Ureter (tissue), 1 donor: Measurements from ENCODE around the gene PPFIA3. TPM values are rescaled to one million over a fixed set of nuclear protein-coding genes. Genes with fewer than 3 reads are reported as not detected.
"Not testable (repeated sequence)": the region's sequence is repeated elsewhere in the genome, so short reads cannot be mapped to it uniquely, and the experiment has no call there.

Experiments
- DNase-seq: peaks from one replicate; pipeline ENCODE4 v3.0.0-alpha.2; 2020; ENCODE audit warnings: low spot score
- total RNA-seq: library from RNA; stranded (reverse); gene quantifications from one replicate; pipeline ENCODE4 v1.2.4, GENCODE V29; 2023
- donor health status: DM: yes; HTN: yes; CAD: no.

The PPFIA3 gene
- total RNA-seq, 1 donor from 2014 or later: 9.0 TPM

- DNase-seq: no peak
Observed at GRCh38 chr19:49103331-49104085, 15.8 kb upstream of the PPFIA3 start.

GRCh38 chr19:49104229-49104864, 15.0 kb upstream of the PPFIA3 start:
- no peak for DNase-seq

- DNase-seq: no peak
Observed at GRCh38 chr19:49106648-49107135, 12.7 kb upstream of the PPFIA3 start.

GRCh38 chr19:49107625-49108459, 11.5 kb upstream of the PPFIA3 start:
- DNase-seq: no peak

GRCh38 chr19:49109051-49109450, 10.3 kb upstream of the PPFIA3 start:
- no peak for DNase-seq

- DNase-seq: no peak
Observed at GRCh38 chr19:49109569-49110233, 9.6 kb upstream of the PPFIA3 start.

GRCh38 chr19:49110567-49110966, 8.8 kb upstream of the PPFIA3 start:
- DNase-seq: no peak

- no peak for DNase-seq
Observed at GRCh38 chr19:49111218-49111998, 7.9 kb upstream of the PPFIA3 start.

GRCh38 chr19:49113762-49114629, 5.3 kb upstream of the PPFIA3 start, which contains the start of gene LIN7B:
Gene LIN7B (plus strand): TSS chr19:49114370. CDS start chr19:49114405, 35 bp downstream.
- DNase-seq: no peak

GRCh38 chr19:49114630-49115363, 4.5 kb upstream of the PPFIA3 start:
- no peak for DNase-seq

- no peak for DNase-seq
Observed at GRCh38 chr19:49116544-49116943, 2.8 kb upstream of the PPFIA3 start.

- DNase-seq: no peak
Observed at GRCh38 chr19:49117677-49118564, 1.4 kb upstream of the PPFIA3 start.

GRCh38 chr19:49118565-49119410, 556 bp upstream of the PPFIA3 start, which contains the start of gene C19orf73:
Gene C19orf73 (minus strand): TSS chr19:49119143. CDS start chr19:49119022, 121 bp downstream.
- DNase-seq: peak; percentile 96

- no peak for DNase-seq
Observed at GRCh38 chr19:49120325-49120683, 960 bp downstream of the PPFIA3 start.

GRCh38 chr19:49120868-49121267, 1.5 kb downstream of the PPFIA3 start:
- DNase-seq: no peak

- DNase-seq: not testable (repeated sequence)
Observed at GRCh38 chr19:49121841-49122240, 2.5 kb downstream of the PPFIA3 start.

GRCh38 chr19:49123285-49123684, 3.9 kb downstream of the PPFIA3 start:
- not testable (repeated sequence) for DNase-seq
